ENCODE results near the gene CRISPLD2.

CRISPLD2 gene

DNA sequence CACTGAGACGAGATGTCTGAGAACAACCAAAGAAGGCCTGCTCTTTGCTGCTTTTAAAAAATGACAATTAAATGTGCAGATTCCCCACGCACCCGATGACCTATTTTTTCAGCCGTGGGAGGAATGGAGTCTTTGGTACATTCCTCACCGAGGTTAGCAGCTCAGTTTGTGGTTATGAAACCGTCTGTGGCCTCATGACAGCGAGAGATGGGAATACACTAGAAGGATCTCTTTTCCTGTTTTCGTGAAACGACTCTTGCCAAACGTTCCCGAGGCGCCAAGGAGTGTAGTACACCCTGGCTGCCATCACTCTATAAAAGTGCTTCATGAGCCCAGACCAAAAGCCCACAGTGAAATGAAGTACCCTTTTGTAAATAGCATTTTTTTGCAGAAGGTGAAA is 87.8 kb downstream of the CRISPLD2 start:
- Histone ChIP-seq H3K9ac (ENCODE audit: low read length) (no peak overlapping the region), H3K27ac (ENCODE audit: low read depth, low read length) (peak overlapping the region; percentile 21), H3K4me1 (ENCODE audit: control insufficient read depth, insufficient read depth, low read length) (no peaks in the 10 kb centered on the region), H3K4me3 (ENCODE audit: low read length) (no peak overlapping the region), H3K36me3 (ENCODE audit: control insufficient read depth, insufficient read depth, low read length) (peaks cover 8% of the 10 kb centered on the region), H3K27me3 (ENCODE audit: control insufficient read depth, insufficient read depth, low read length) (no peaks in the 10 kb centered on the region)

DNA sequence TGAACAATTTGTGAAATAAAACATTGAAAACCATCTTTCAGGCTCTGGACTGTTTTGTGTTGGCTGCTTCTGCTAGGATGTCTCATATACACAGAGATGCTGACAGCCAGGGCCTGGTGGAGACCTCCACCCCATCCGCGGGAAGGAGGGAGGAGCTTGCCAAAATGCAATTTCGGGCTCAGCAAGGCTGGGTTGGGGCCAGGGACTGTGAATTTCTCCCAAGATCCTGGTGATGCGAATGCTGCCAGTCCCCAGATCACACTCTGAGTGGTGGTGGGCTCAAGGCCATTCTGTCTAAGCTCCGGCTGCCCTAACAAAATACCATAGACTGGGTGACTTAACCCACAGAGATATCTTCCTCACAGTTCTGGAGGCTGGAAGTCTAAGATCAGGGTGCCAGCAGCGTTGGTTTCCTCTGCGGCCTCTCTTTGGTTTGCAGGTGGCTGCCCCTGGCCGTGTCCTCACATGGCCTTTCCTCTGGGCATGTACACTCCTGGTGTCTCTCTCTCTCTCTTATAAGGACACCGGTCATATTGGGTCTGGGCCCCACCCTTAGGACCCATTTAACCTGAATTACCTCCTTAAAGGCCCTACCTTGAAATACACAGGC is 89.8 kb downstream of the CRISPLD2 start:
- Histone ChIP-seq H3K9ac (ENCODE audit: low read length) (no peak overlapping the region), H3K36me3 (ENCODE audit: control insufficient read depth, insufficient read depth, low read length) (peaks cover 5% of the 10 kb centered on the region), H3K4me1 (ENCODE audit: control insufficient read depth, insufficient read depth, low read length) (no peaks in the 10 kb centered on the region), H3K27me3 (ENCODE audit: control insufficient read depth, insufficient read depth, low read length) (no peaks in the 10 kb centered on the region), H3K4me3 (ENCODE audit: low read length) (no peak overlapping the region), H3K27ac (ENCODE audit: low read depth, low read length) (no peak overlapping the region)

DNA sequence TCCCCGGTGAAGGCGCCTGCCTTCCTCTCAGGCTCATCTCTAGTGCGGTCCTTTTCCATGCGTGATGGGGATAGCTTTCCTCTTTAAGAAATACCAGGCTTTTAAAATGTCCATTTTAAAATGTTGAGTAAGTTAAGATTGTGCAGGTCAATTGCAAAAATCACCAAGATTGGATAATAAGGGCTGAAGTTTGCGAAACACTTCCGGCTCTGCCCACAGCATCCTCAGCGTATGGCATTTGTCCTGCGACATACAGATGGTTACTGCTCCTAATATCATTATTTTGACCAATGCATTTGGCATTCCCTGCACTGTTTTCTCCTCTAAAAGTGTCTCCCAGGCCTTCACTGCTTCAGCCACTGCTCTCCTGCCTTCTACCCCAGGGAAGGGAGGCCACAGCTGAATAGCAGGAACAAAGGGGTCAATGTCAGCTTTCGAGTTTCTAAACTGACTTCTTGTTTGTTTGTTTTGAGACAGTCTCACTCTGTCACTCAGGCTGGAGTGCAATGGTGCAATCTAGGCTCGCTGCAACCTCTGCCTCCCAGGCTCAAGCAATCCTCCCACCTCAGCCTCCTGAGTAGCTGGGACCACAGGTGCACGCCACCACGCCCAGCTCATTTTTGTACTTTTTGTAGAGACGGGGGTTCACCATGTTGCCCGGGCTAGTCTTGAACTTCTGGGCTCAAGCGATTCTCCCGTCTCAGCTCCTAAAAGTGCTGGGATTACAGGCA is 91.9 kb downstream of the CRISPLD2 start:
- no peaks in the 10 kb centered on the region for H3K4me1 ChIP-seq (ENCODE audit: control insufficient read depth, insufficient read depth, low read length)
- H3K27ac ChIP-seq (ENCODE audit: low read depth, low read length): no peak overlapping the region
- peaks cover 2% of the 10 kb centered on the region for H3K36me3 ChIP-seq (ENCODE audit: control insufficient read depth, insufficient read depth, low read length)
- no peak overlapping the region for H3K9ac ChIP-seq (ENCODE audit: low read length)
- H3K4me3 ChIP-seq (ENCODE audit: low read length): no peak overlapping the region
- H3K27me3 ChIP-seq (ENCODE audit: control insufficient read depth, insufficient read depth, low read length): no peaks in the 10 kb centered on the region

DNA sequence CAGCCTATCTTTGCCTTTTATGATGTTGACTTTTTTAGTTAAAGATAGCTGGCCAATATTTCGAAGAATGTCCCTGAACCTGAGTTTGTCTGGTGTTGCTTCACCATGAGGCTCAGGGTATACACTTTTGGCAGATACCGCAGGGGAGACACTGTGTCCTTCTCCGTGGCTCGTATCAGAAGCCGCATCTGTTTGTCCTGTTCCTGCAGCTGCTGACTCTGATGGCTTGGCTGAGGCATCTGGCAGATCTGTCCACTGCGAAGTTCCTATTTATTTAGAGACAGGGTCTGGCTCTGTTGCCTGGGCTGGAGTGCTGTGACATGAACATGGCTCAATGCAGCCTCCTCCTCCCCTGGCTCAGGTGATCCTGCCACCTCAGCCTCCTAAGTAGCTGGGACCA is 93.5 kb downstream of the CRISPLD2 start:
- no peak overlapping the region for H3K27ac ChIP-seq (ENCODE audit: low read depth, low read length)
- no peaks in the 10 kb centered on the region for H3K27me3 ChIP-seq (ENCODE audit: control insufficient read depth, insufficient read depth, low read length)
- no peak overlapping the region for H3K4me3 ChIP-seq (ENCODE audit: low read length)
- H3K9ac ChIP-seq (ENCODE audit: low read length): no peak overlapping the region
- no peaks in the 10 kb centered on the region for H3K36me3 ChIP-seq (ENCODE audit: control insufficient read depth, insufficient read depth, low read length)
- no peaks in the 10 kb centered on the region for H3K4me1 ChIP-seq (ENCODE audit: control insufficient read depth, insufficient read depth, low read length)

DNA sequence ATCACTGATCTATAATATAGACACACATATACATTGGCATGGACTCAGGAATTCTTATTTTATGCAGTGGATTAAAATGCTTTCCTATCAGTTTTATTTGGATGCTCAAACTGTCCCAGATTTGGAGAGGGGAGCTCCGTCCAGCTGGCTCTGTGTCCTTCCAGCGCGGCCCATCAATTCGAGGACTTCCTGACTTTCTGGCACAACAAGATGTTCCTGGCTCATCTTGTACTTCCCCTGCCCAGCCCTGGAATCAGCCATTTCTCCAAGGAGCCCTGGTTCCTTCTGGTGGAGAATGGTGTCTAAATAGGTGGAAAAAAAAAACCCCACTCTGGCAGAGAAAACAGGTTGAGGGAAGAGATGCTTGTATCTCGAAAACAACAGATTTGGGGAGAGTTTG is 94.5 kb downstream of the CRISPLD2 start:
- H3K36me3 ChIP-seq (ENCODE audit: control insufficient read depth, insufficient read depth, low read length): no peaks in the 10 kb centered on the region
- H3K27ac ChIP-seq (ENCODE audit: low read depth, low read length): no peak overlapping the region
- no peaks in the 10 kb centered on the region for H3K27me3 ChIP-seq (ENCODE audit: control insufficient read depth, insufficient read depth, low read length)
- H3K4me3 ChIP-seq (ENCODE audit: low read length): no peak overlapping the region
- H3K9ac ChIP-seq (ENCODE audit: low read length): no peak overlapping the region
- H3K4me1 ChIP-seq (ENCODE audit: control insufficient read depth, insufficient read depth, low read length): peaks cover 3% of the 10 kb centered on the region

DNA sequence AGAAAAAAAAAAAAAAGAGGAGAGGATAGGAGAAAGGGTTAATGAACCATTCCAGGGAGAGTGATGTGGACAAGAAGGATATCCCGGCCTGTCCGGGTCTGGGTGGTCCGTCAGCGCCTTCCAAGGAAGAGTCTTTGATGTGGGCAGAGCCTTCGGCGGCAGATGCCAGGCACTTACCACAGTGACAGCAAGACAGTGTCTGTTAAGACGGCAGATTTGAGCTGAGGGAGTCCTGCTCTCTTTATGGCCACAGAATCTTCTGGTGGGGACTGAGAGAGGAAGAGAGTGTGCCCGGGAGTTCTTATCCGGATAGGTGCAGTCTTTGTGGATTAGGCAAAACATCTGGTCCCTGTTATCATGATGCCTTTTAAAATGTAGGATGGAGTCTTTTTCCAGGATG is 96.4 kb downstream of the CRISPLD2 start:
- H3K36me3 ChIP-seq (ENCODE audit: control insufficient read depth, insufficient read depth, low read length): no peaks in the 10 kb centered on the region
- H3K27ac ChIP-seq (ENCODE audit: low read depth, low read length): no peak overlapping the region
- H3K27me3 ChIP-seq (ENCODE audit: control insufficient read depth, insufficient read depth, low read length): no peaks in the 10 kb centered on the region
- no peak overlapping the region for H3K4me3 ChIP-seq (ENCODE audit: low read length)
- H3K4me1 ChIP-seq (ENCODE audit: control insufficient read depth, insufficient read depth, low read length): peaks cover 4% of the 10 kb centered on the region
- no peak overlapping the region for H3K9ac ChIP-seq (ENCODE audit: low read length)

DNA sequence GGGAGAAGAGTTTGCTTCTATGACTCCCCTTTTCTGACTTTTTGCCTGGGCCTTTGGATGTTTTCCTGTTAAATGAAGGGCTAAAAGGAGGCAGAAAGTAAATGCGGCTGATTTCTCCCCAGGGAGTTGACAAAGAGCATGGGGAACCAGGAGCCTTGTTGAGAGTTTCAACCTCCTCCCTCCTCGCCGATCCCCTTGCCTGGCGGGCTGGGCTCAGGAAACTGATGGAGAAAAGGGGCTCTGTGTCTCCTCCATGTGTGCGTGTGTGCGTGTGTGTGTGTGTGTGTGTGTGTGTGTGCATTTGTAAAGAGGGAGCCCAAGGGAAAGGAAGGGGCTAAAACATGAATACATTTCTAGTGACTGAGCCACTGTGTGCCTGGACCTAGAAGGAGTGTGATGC is 97.1 kb downstream of the CRISPLD2 start:
- H3K9ac ChIP-seq (ENCODE audit: low read length): no peak overlapping the region
- H3K36me3 ChIP-seq (ENCODE audit: control insufficient read depth, insufficient read depth, low read length): no peaks in the 10 kb centered on the region
- no peaks in the 10 kb centered on the region for H3K27me3 ChIP-seq (ENCODE audit: control insufficient read depth, insufficient read depth, low read length)
- H3K4me1 ChIP-seq (ENCODE audit: control insufficient read depth, insufficient read depth, low read length): peaks cover 4% of the 10 kb centered on the region
- no peak overlapping the region for H3K4me3 ChIP-seq (ENCODE audit: low read length)
- no peak overlapping the region for H3K27ac ChIP-seq (ENCODE audit: low read depth, low read length)

DNA sequence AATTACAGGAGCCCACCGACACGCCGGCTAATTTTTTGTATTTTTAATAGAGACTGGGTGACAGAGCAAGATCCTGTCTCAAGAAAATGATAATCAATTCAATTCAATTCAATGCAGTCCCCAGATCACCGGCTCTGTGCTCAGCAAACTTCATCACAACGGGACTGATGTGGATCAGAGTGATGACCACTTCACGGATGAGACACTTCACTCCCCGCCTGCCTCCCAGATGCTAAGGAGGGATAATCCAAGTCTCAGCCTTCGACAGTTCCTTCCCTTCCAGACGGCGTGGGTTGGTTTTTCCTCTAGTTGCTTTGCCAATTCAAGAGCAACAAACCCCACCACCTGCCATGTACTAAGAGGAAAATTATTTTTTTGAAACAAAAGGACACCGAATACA is 97.7 kb downstream of the CRISPLD2 start:
- Histone ChIP-seq H3K4me3 (ENCODE audit: low read length) (no peak overlapping the region), H3K4me1 (ENCODE audit: control insufficient read depth, insufficient read depth, low read length) (peaks cover 7% of the 10 kb centered on the region), H3K27me3 (ENCODE audit: control insufficient read depth, insufficient read depth, low read length) (no peaks in the 10 kb centered on the region), H3K9ac (ENCODE audit: low read length) (no peak overlapping the region), H3K27ac (ENCODE audit: low read depth, low read length) (no peak overlapping the region), H3K36me3 (ENCODE audit: control insufficient read depth, insufficient read depth, low read length) (no peaks in the 10 kb centered on the region)

DNA sequence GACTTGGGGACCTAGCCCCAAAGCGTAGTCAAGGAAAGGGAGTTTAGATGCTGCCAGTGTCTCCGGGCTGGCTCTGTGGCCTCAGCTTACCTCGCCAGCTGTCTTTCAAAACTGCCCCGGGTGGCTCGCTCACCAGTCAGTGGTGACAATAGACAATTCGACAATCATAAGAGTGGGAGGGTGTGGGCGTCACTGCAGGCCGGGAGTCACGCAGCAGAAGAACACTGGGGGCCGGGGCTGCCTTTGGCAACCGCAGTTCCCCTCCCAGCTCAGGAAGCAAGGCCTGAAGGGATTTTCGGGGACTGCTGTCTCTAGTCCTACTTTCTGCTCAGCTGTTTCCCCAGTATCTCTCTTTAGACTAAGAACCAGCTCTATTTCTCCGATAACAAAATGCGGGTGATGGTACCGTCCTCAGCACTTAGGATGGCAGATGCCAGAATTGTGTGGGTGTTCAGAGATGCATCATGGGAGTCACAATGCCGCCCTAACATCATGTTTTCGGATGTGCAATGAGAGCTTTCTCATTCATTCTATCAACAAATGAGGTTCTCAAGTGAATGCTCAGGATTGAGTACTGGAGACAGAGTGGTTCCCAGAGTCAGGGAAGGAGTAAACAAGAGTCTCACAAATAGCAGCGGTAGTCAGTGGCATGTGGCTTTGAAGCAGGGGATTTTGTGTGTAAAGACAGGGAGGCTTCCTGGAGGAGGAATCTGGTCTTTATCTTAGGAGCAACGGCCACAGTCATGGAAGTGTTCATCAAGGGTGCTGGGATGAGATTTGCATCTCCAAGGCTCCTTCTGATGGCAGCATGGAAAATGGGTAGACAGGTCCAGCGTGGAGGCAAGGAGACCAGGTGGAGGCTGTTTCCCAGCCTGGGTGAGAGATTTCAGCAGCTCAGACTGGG is 98.5 kb downstream of the CRISPLD2 start:
- H3K4me1 ChIP-seq (ENCODE audit: control insufficient read depth, insufficient read depth, low read length): peaks cover 12% of the 10 kb centered on the region
- H3K4me3 ChIP-seq (ENCODE audit: low read length): no peak overlapping the region
- H3K27ac ChIP-seq (ENCODE audit: low read depth, low read length): peak overlapping the region; percentile 63
- H3K27me3 ChIP-seq (ENCODE audit: control insufficient read depth, insufficient read depth, low read length): no peaks in the 10 kb centered on the region
- H3K36me3 ChIP-seq (ENCODE audit: control insufficient read depth, insufficient read depth, low read length): no peaks in the 10 kb centered on the region
- H3K9ac ChIP-seq (ENCODE audit: low read length): no peak overlapping the region

DNA sequence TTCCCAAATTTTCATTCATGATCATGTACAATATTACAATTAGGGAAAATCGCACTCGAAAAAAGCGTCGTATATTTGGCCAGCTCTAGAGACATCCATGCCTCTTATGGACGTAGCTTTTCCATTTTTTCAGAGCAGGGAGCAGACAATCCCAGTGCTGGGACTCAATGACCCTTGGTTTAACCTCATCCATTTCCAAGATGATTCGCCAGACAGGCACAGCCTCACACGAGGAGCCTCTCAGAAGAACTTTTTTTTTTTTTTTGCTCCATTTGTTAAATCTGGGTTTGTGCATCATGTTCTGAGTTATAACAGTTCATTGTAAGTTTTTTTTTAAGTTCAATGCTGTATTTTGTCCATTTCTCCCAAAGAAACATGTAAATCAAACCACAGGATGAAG is 99.5 kb downstream of the CRISPLD2 start:
- no peaks in the 10 kb centered on the region for H3K36me3 ChIP-seq (ENCODE audit: control insufficient read depth, insufficient read depth, low read length)
- H3K27me3 ChIP-seq (ENCODE audit: control insufficient read depth, insufficient read depth, low read length): no peaks in the 10 kb centered on the region
- no peak overlapping the region for H3K9ac ChIP-seq (ENCODE audit: low read length)
- peak overlapping the region; percentile 63 for H3K27ac ChIP-seq (ENCODE audit: low read depth, low read length)
- peaks cover 13% of the 10 kb centered on the region for H3K4me1 ChIP-seq (ENCODE audit: control insufficient read depth, insufficient read depth, low read length)
- H3K4me3 ChIP-seq (ENCODE audit: low read length): no peak overlapping the region

DNA sequence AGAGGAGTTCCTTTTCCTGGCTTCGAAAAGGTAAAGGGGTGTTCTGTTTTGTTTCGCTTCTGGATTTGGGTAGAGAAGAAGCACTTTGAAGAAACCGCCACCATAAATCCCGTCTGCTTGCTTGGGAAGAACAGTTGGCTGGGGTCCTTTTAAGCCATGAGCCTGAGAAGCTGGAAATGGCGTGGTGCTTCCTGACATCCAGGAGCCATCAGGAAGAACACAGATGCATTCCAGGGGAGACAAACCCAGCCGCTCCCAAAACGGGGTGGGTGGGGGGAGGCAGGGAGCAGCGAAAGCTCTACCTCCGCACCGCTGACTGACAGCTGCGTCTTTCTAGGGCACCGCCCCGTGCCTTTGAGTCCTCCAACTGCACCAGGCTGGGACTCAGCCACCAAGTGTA is 99.9 kb downstream of the CRISPLD2 start:
- Histone ChIP-seq H3K9ac (ENCODE audit: low read length) (no peak overlapping the region), H3K4me3 (ENCODE audit: low read length) (no peak overlapping the region), H3K36me3 (ENCODE audit: control insufficient read depth, insufficient read depth, low read length) (no peaks in the 10 kb centered on the region), H3K27ac (ENCODE audit: low read depth, low read length) (peak overlapping the region; percentile 78), H3K4me1 (ENCODE audit: control insufficient read depth, insufficient read depth, low read length) (peaks cover 18% of the 10 kb centered on the region), H3K27me3 (ENCODE audit: control insufficient read depth, insufficient read depth, low read length) (no peaks in the 10 kb centered on the region)

DNA sequence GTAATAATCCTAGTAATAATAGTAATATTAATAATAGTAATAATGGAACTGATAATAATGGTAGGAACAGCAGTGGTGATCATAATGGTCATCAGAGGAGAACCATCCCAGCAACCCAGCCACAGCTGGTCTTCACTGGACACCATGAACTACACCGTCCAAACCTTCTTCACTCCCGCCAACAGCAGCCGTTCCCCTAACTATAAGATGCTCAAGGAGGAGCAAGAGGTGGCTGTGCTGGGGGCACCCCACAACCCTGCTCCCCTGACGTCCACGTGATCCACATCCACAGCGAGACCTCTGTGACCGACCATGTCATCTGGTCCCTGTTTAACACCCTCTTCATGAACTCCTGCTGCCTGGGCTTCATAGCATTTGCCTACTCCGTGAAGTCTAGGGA is 100.5 kb downstream of the CRISPLD2 start:
- H3K4me1 ChIP-seq (ENCODE audit: control insufficient read depth, insufficient read depth, low read length): peaks cover 18% of the 10 kb centered on the region
- no peaks in the 10 kb centered on the region for H3K36me3 ChIP-seq (ENCODE audit: control insufficient read depth, insufficient read depth, low read length)
- no peaks in the 10 kb centered on the region for H3K27me3 ChIP-seq (ENCODE audit: control insufficient read depth, insufficient read depth, low read length)
- H3K27ac ChIP-seq (ENCODE audit: low read depth, low read length): peak overlapping the region; percentile 78
- no peak overlapping the region for H3K9ac ChIP-seq (ENCODE audit: low read length)
- H3K4me3 ChIP-seq (ENCODE audit: low read length): no peak overlapping the region
